HFF-Myc (cell line): ENCODE measurements around the gene ARHGAP31.
A peak's percentile ranks its signal among the peaks of the same experiment; 100 is the strongest.
"Not testable (repeated sequence)": the region's sequence is repeated elsewhere in the genome, so short reads cannot be mapped to it uniquely, and the experiment has no call there.

Experiments used
- DNase-seq: peaks from one replicate; pipeline ENCODE4 v3.0.0-alpha.2; 2011; ENCODE audit warnings: low read depth; ENCODE audit errors: extremely low read depth
- H3K4me3 ChIP-seq: replicated peaks from 2 replicates; pipeline ENCODE4 v1.5.1; 2011; ENCODE audit warnings: low read depth, mild to moderate bottlenecking, control low read depth, low read length
- CTCF ChIP-seq: IDR thresholded peaks from 2 replicates; pipeline ENCODE4 v1.5.1; 2012; ENCODE audit warnings: mild to moderate bottlenecking, low read depth, low read length, control low read depth; ENCODE audit errors: missing control alignments

The ARHGAP31 gene

DNA sequence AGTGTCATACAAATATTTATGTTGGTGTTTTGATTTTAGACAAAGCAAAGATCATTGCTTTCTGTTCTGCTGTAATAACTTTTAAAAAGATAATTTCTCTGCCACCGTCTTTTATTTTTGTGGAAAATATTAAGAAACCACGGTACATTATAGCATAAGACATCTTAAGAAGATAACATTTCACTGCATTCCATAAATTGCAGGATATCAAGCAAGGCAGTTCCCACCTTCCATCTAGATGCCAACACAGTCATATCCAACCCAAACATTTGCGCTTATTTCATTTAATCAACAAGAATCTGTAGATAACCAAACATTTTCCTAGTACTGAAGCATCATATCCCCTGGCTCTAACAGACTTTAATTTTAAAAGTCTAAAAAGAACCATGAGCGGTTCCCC is 25.1 kb downstream of the ARHGAP31 start:
- no peak overlapping the region for H3K4me3 ChIP-seq
- no peak for TF ChIP-seq CTCF
- no peak for DNase-seq

DNA sequence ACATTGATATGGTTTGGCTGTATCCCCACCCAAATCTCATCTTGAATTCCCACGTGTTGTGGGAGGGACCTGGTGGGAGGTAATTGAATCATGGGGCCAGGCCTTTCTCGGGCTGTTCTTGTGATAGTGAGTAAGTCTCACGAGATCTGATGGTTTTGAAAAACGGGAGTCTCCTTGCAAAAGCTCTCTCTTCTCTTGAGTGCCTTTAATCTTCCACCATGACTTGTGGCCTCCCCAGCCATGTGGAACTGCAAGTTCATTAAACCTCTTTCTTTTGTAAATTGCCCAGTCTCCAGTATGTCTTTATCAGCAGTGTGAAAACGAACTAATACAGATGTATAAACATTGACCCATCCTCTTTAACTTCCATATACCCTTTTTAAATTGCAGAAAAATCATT is 26.6 kb downstream of the ARHGAP31 start:
- H3K4me3 ChIP-seq, DNase-seq: not testable (repeated sequence)

DNA sequence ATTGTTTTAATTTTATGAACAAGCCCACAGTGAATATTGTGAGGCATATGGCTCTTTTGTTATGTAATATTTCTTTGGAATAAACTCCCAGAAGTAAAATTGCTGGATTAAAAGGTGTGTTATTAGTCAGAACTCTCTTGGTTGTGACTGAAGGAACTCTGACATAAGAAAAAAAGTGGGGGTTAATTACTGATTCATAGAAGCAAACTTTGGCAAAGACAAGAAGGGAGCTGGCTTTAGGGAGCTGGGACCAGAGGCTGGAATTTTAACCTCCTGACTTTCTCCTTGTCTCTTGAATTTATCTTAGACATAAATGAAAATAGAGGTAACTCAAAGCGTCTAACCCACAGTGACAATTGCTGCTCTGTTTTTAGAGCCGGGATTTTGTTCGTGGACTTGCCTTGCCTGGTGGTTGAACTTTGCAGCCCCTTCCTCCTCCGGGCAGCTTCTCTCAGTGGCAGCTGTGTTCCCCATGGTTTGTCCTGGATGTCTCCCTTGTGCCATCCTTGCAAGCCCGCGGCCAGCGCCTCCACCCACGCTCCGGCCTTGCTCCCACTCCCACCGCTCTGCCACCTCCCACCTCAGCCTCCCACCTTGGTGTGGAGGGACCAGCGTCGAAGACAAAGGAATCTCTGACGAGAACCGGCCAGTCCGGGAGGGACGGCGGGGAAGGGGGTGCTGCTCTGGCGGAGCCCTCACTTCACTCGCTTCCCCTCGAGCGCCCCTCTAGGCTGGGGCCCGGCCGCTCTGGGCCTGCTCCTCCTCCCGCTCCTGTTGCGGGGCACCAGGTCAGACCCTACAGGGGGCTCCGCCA is 28.0 kb downstream of the ARHGAP31 start:
- peak overlapping the region; percentile 62 for H3K4me3 ChIP-seq
- DNase-seq = no peak
- TF ChIP-seq CTCF = no peak

- DNase-seq = peak; percentile 43
- TF ChIP-seq CTCF = no peak
- H3K4me3 ChIP-seq = peak overlapping the region; percentile 62
These were observed 28.9 kb downstream of the ARHGAP31 start for GRCh38 chr3:119322835-119323722.

DNA sequence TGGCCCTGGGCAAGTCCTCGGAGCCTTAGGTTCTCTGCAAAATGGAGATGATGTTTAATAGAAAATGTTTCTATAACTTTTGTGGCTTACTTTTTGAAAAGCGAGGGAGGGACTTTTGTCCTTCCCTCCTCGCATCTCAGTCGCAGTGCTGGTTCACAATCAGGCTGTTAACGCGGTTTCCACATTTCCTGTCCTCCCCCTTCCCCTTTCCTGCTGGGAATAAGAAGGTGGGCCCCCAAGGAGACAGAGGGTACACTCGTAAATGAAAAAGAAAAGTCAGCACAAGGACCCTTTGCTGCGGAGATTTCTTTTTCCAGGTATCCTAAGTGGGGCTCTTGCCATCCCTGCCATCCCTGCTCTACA is 29.5 kb downstream of the ARHGAP31 start:
- no peak for DNase-seq
- TF ChIP-seq CTCF = no peak
- peak overlapping the region; percentile 62 for H3K4me3 ChIP-seq

- no peak overlapping the region for H3K4me3 ChIP-seq
- no peak for TF ChIP-seq CTCF
- no peak for DNase-seq
These were observed 30.7 kb downstream of the ARHGAP31 start for GRCh38 chr3:119324899-119325298.

- no peak for TF ChIP-seq CTCF
- H3K4me3 ChIP-seq = no peak overlapping the region
- DNase-seq = no peak
These were observed 32.8 kb downstream of the ARHGAP31 start for GRCh38 chr3:119326976-119327375.
